GM18861 (cell line): ENCODE data around the gene SPAG7.
"Not testable (repeated sequence)": the region's sequence is repeated elsewhere in the genome, so short reads cannot be mapped to it uniquely, and the experiment has no call there.

Source experiments
- ATAC-seq: cut with Tn5 transposase; IDR thresholded peaks from one replicate; pipeline ENCODE4 v1.9.1; 2021; ENCODE audit not compliant: unreplicated experiment

SPAG7 gene

DNA sequence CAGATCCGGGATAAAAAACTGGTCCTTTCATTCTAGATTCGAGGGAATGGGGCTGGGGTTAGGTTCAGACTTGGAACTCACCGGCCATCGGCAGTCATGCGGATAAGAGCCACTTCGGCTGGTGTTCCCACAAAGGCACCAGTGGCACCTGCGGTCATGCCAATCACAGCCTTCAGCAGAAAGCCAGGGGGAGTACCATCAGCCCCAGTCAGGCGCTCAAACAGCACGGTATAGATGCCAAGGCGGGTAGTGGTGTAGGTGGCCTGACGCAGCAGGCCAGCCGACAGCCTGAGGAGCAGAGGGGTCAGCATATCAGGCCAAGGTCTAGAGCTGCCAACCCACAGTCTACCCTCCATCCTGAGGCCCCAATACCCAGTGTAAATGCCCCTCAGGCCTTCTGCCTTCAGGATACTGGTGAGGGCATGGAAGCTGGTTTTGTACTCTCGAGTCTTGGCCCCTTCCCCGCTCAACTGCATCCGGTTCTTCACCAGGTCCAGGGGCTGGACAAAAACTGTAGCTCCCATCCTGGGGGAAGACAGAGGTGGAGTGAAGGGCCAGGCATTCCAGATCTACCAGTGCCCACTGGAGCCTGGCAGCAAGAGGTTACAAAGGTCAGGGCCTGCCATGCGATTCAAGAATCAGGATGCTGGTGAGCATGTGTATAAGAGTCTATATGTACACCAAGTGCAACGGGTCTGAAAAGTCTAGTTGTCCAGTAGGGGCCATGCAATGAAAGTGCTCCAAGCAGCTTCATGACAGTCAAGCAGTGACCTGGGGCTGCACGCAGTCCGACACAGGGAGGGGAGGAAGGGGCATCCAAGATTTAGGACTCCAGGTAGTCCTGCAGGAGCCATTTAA lies 28.7 kb downstream of the SPAG7 start:
- no peak for ATAC-seq

DNA sequence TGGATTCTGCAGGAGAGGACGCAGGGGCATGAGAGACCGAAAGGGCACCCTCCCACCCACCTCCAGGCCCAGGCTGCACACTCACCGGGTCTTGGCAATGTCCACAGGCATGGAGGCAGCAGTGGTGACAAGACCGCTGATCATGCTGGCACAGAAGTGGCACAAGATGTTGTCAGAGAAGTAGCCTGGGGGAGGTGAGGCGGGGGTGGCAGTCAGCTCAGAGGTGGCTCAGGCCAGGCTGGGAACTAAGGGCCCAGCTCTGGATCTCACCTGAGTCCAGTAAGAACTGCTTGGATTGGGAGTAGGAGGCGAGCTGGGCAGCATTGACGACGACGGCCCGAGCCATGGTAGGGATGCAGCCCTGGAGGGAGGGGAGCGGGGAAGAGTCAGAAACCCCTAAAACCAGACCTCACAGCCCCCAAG lies 29.5 kb downstream of the SPAG7 start:
- no peak for ATAC-seq

DNA sequence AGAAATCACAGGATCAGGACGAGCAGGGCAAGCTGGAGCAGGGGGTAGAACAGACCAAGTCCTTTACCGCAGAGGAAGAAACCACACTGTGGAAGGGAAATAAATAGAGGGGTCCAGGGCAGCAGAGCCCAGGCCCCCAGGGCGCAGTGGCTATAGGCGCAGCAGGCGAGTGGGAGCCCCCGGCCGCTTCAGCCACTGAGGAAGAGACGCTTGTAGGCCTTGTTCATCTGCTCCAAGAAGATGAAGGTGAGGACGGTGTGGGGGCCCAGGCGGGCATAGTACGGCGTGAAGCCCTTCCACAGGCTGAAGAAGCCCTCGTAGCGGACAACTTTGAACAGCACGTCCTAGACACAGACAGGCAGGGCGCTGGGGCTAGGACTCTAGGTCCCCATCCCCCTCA lies 30.1 kb downstream of the SPAG7 start:
- no peak for ATAC-seq

DNA sequence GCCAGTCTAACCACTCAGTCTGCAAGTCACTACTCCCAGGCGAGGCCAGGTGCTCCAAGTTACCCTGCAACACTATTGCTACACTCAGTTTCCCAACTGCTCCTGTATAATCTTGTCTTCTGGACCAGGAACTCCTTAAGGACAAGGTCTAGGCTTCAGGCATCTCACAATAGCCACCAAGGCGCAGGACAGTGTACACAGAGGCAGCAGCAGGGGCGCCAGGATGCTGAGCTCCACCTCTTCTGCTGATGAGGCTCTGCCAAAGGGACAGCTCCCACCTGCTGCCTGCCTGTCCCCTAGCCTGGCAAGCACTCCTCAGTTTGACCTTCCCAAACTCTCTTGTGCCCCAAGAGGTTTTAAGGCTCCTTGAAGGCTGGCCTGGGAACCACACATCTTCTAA lies 31.2 kb downstream of the SPAG7 start:
- no peak for ATAC-seq

DNA sequence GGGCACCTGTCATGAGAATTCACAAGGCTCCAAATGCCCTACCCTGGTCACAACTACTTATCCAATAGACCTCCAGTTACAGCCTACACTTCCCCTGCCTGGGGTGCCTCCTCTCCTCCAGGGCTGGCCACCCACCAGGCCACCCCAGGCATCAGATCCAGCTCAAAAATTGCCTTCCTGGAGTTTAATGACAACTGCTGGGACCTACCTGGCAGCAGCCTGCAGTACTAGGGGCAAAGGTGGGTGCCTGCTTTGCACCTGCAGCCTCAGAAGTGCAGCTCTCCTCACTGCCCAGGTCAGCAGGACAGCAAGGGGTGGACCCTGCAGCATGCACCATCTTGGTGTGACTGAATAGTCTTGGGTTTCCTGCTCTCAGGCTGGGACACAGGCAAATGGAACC lies 32.0 kb downstream of the SPAG7 start:
- ATAC-seq, result no peak

DNA sequence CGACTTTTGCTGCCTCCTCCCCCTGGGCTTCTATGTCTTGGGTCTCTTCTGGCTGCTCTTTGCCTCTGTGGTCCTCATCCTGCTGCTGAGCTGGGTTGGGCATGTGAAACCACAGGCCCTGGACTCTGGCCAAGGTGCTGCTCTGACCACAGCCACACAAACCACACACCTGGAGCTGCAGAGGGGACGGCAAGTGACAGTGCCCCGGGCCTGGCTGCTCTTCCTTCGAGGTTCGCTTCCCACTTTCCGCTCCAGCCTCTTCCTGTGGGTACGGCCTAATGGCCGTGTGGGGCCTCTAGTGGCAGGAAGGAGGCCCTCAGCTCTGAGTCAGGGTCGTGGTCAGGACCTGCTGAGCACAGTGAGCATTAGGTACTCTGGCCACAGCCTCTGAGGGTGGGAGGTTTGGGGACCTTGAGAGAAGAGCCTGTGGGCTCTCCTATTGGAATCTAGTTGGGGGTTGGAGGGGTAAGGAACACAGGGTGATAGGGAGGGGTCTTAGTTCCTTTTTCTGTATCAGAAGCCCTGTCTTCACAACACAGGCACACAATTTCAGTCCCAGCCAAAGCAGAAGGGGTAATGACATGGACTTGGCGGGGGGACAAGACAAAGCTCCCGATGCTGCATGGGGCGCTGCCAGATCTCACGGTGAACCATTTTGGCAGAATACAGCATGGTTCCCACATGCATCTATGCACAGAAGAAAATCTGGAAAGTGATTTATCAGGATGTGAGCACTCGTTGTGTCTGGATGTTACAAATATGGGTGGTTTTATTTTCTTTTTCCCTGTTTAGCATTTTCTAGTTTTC lies 33.2 kb downstream of the SPAG7 start:
- no peak for ATAC-seq

DNA sequence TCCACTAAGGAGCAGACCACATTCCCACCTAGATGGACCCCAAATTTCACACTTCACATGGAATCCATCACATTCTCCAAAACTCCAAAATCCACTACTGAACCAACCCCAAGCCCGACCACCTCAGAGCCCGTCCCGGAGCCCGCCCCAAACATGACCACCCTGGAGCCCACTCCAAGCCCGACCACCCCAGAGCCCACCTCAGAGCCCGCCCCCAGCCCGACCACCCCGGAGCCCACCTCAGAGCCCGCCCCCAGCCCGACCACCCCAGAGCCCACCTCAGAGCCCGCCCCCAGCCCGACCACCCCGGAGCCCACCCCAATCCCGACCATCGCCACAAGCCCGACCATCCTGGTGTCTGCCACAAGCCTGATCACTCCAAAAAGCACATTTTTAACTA lies 34.0 kb downstream of the SPAG7 start:
- ATAC-seq, result no peak

DNA sequence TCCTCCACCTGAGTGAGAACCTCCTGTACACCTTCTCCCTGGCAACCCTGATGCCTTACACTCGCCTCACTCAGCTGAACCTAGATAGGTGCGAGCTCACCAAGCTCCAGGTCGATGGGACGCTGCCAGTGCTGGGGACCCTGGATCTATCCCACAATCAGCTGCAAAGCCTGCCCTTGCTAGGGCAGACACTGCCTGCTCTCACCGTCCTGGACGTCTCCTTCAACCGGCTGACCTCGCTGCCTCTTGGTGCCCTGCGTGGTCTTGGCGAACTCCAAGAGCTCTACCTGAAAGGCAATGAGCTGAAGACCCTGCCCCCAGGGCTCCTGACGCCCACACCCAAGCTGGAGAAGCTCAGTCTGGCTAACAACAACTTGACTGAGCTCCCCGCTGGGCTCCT lies 34.9 kb downstream of the SPAG7 start:
- no peak for ATAC-seq

DNA sequence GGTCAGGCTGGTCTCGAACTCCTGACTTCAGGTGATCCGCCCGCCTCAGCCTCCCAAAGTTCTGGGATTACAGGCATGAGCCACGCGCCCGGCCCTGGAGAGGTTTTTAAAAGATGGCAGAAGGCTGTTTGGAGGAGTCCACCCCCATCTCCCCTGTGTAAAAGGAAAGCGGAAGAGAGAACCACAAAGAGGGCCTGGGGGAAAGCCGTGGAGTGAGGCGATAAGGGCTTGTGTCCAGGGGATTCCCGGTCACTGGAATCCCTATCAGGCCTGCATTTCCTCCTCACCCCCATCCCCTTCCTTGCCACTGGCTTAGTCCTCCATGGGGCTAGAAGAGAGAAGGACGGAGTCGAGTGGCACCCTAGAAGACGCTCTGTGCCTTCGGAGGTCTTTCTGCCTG lies 35.7 kb downstream of the SPAG7 start, which contains the start of gene GP1BA:
Gene GP1BA (plus strand): TSS at position 315 of the 400 bp plus-strand sequence. CDS start 328 bp downstream, outside the sequence.
- no peak for ATAC-seq

DNA sequence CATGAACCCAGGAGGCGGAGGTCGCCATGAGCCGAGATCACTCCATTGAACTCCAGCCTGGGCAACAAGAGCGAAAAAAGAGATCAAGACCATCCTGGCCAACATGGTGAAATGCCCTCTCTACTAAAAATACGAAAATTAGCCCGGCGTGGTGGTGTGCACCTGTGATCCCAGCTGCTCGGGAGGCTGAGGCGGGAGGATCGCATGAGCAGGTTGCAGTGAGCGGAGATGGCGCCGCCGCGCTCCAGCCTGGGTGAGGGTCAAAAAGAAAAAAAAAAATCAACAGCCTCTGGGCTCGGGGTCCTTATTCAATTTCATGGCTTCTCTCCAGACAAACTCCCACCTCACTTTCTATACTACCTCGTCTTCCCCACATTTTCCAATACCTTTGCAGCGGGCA lies 38.7 kb downstream of the SPAG7 start:
- ATAC-seq, result no peak

DNA sequence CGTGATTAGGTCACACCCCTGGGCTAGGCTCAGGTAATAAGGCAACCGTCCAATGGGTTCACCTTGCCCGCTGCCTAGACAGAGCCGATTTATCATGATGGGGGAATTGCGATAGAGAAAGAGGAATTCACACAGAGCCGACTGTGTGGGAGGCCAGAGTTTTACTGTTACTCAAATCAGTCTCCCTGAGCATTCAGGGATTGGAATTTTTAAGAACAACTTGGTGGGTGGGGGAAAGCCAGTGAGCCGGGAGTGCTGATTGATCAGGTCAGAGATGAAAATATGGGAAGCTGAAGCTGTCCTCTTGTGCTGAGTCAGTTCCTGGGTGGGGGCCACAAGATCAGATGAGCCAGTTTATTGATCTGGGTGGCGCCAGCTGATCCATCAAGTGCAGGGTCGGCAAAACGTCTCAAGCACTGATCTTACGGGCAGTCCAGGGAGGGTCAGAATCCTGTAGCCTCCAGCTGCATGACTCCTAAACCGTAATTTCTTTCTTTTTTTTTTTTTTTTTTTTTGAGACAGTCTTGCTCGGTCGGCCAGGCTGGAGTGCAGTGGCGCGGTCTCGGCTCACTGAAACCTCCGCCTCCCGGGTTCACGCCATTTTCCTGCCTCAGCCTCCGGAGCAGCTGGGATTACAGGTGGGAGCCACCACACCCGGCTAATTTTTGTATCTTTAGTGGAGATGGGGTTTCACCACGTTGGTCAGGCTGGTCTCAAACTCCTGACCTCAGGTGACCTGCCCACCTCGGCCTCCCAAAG lies 40.9 kb downstream of the SPAG7 start:
- not testable (repeated sequence) for ATAC-seq

DNA sequence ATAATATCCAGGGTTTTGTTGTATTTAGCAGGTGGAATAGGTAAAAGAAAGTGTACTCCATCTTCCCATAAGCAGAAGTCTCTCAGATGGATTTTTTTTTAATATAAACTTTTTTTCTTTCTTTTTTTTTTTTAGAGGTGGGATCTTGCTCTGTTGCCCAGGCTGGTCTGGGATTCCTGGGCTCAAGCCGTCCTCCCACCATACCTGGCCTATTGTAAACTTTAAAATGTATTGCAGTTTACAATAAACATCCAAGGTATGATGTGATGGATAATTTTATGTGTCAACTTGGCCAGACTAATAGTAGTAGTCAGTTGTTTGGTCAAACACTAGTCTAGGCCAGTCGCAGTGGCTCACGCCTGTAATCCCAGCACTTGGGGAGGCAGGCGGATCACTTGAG lies 46.3 kb downstream of the SPAG7 start:
- ATAC-seq, result no peak

DNA sequence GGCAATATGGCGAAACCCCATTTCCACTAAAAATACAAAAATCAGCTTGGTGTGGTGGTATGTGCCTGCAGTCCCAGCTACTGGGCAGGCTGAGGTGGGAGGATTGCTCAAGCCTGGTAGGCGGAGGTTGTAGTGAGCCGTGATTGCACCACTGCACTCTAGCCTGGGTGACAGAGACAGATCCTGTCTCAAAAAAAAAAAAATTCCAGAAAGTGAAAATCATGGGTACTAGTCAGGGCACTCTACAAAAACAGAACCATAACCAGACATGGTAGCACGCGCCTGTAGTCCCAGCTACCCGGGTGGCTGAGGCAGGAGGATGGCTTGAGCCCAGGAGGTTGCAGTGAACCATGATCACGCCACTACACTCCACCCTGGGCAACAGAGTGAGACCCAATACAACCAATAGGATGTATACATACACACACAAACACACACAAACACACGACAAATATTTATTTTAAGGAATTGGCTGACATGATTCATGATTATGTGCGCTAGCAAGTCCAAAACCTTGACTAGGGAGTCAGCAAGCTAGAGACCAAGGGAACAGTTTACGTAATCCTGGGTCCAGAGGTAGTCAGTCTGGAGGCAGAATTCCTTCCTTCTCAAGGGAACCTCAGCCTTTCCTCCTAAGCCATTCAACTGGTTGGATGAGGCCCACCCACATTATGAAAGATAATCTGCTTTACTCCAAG lies 47.1 kb downstream of the SPAG7 start:
- no peak for ATAC-seq

DNA sequence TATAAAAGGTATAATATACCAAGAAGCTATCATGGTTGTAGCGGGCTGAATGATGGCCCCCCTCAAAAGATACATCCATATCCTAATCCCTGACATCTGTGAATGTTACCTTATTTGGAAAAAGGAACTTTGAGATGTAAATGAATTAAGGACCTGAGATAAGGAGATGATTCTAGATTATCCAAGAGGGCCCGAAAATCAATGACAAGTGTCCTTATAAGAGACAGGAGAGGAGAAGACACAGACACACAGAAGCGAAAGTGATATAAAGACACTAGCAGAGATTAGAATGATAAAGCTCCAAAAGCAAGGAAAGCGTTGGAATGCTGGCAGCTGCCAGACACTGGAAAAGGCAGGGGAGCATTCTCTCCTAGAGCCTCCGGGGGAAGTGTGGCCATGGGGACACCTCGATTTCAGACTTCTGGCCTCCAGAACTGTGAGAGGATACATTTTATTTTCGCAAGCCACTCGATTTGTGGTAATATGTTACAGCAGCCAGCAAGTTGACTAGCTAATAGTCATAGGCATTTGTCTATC lies 48.0 kb downstream of the SPAG7 start:
- ATAC-seq, result no peak

DNA sequence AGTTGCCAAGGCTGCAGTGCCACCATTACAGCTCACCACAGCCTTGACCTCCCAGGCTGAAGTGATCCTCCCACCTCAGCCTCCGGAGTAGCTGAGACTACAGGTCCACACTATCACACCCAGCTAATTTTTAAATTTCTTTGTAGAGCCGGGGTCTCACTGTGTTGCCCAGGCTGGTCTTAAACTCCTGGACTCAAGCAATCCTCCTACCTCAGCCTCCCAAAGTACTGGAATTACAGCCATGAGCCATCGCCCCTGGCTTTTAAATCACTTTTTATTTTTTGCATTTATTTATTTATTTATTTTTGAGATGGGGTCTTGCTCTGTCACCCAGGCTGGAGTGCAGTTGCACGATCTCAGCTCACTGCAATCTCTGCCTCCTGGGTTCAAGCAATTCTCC lies 53.1 kb downstream of the SPAG7 start:
- not testable (repeated sequence) for ATAC-seq

DNA sequence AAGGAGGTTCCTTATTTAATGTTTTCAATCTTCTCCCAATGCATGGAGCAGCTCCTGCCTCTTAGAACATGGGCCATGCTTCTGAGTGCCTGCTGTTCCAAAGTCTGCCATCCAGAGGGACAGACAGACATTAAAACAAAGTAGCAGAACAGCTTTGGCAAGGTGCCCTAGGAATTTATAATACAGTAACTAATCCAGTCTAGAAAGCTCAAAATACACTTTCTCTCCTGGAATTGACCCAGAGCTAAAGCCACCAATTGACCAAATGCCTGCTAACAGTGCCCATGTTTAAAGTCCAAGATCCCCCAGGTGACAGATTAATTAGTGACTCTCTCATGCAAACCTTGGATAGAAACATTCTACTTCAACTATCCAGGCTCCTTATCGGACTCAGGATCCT lies 53.6 kb downstream of the SPAG7 start:
- no peak for ATAC-seq
